Endothelial cell of umbilical vein (primary cell): Measurements from ENCODE around the gene DCUN1D4. TPM values are rescaled to one million over a fixed set of nuclear protein-coding genes. Genes with fewer than 3 reads are reported as not detected.

Experiments
- BruUV-seq: library from RNA; stranded (reverse); fragments of 400-500 nt; replicated peaks from 2 replicates; lab custom pipeline; 2021; lab: Mats Ljungman, UMichigan
- CTCF ChIA-PET: fragments of 300-600, 350-600 bp; sonication (Branson Sonifier 250); formaldehyde crosslinking; loops from one replicate; lab custom pipeline; 2021; ENCODE audit warnings: antibody characterized with exemption, inconsistent platforms; lab: Charles Lee
- POLR2A ChIA-PET: fragments of 300-600, 350-600 bp; sonication (Branson Sonifier 250); formaldehyde crosslinking; loops from one replicate; lab custom pipeline; 2021; ENCODE audit warnings: antibody characterized with exemption, inconsistent platforms; lab: Charles Lee
- DNase-seq: peaks from one replicate; pipeline ENCODE4 v3.0.0-alpha.2; 2011; ENCODE audit warnings: low read depth, low spot score
- FAIRE-seq: peaks from 2 replicates; lab custom pipeline; 2011; peaks lifted over from hg19 to GRCh38; lab: Jason Lieb, UNC
- H2AFZ ChIP-seq: 2 replicates; pipeline ENCODE4 v1.6.0; 2012; ENCODE audit warnings: low read depth, low read length, control low read depth, inconsistent platforms
- H3K27ac ChIP-seq: 2 replicates; pipeline ENCODE4 v1.5.1; 2011; ENCODE audit warnings: low read depth, mild to moderate bottlenecking, control low read depth, low read length, moderate library complexity; ENCODE audit not compliant: insufficient read depth
- H3K27me3 ChIP-seq, 2 experiments: 2 replicates each; pipeline versions ENCODE4 v1.6.0 to v1.6.1; 2011; ENCODE audit warnings: low read length in 2 of 2, mixed read lengths in 1 of 2; ENCODE audit not compliant: control insufficient read depth in 2 of 2, insufficient read depth in 2 of 2
- H3K36me3 ChIP-seq, 2 experiments: 2 replicates in 1 of 2; 3 replicates in 1 of 2; pipeline ENCODE4 v1.5.1; 2011; ENCODE audit warnings: low read length in 2 of 2, mild to moderate bottlenecking in 1 of 2, moderate library complexity in 1 of 2; ENCODE audit not compliant: control insufficient read depth in 2 of 2, insufficient read depth in 2 of 2; ENCODE audit errors: extremely low read depth in 1 of 2
- H3K4me1 ChIP-seq: 3 replicates; pipeline ENCODE4 v1.5.1; 2011; ENCODE audit warnings: mild to moderate bottlenecking, low read length; ENCODE audit not compliant: control insufficient read depth, insufficient read depth; ENCODE audit errors: extremely low read depth
- H3K4me2 ChIP-seq: 2 replicates; pipeline ENCODE4 v1.6.1; 2011; ENCODE audit warnings: low read length, control low read depth, mixed read lengths; ENCODE audit not compliant: insufficient read depth
- H3K4me3 ChIP-seq, 3 experiments: fragments of 200-600 bp in 1 of 3; sonication (generic), shearing (Covaris generic) in 1 of 3; replicated peaks in 1 of 3; 2 replicates each; pipeline ENCODE4 v1.5.1; 2011 to 2016; ENCODE audit warnings: control low read depth in 3 of 3, low read length in 3 of 3, mild to moderate bottlenecking in 2 of 3, inconsistent platforms in 1 of 3, low read depth in 1 of 3, moderate library complexity in 1 of 3; ENCODE audit not compliant: insufficient read depth in 1 of 3
- H3K79me2 ChIP-seq: 2 replicates; pipeline ENCODE4 v1.6.0; 2012; ENCODE audit warnings: low read length, inconsistent platforms; ENCODE audit not compliant: control insufficient read depth, insufficient read depth
- H3K9ac ChIP-seq: replicated peaks from 2 replicates; pipeline ENCODE3; 2011; ENCODE audit warnings: low read length, control low read depth; ENCODE audit not compliant: insufficient read depth; ENCODE audit errors: extremely low read depth
- H3K9me1 ChIP-seq: replicated peaks from 3 replicates; pipeline ENCODE4 v1.6.0; 2011; ENCODE audit warnings: mild to moderate bottlenecking, low read length; ENCODE audit not compliant: control insufficient read depth, insufficient read depth; ENCODE audit errors: extremely low read depth
- H3K9me3 ChIP-seq: replicated peaks from 2 replicates; pipeline ENCODE4 v1.5.1; 2012; ENCODE audit warnings: low read length, inconsistent platforms; ENCODE audit not compliant: control insufficient read depth, insufficient read depth
- H4K20me1 ChIP-seq: replicated peaks from 2 replicates; pipeline ENCODE3; 2011; ENCODE audit warnings: mild to moderate bottlenecking, low read length; ENCODE audit not compliant: control insufficient read depth, insufficient read depth; ENCODE audit errors: extremely low read depth
- EZH2 ChIP-seq: IDR thresholded peaks from 2 replicates; pipeline ENCODE4 v1.6.1; 2012; ENCODE audit warnings: borderline replicate concordance, low read depth, mild to moderate bottlenecking, moderate library complexity, low read length, inconsistent platforms; ENCODE audit not compliant: severe bottlenecking
- FOS ChIP-seq: IDR thresholded peaks from 2 replicates; pipeline ENCODE4 v1.6.1; 2011; ENCODE audit warnings: mild to moderate bottlenecking, low read length, moderate library complexity, borderline replicate concordance; ENCODE audit not compliant: insufficient read depth
- GATA2 ChIP-seq: IDR thresholded peaks from 2 replicates; pipeline ENCODE4 v1.7.0; 2011; ENCODE audit warnings: low read depth, mild to moderate bottlenecking, moderate library complexity, mixed read lengths, low read length; ENCODE audit not compliant: insufficient read length, insufficient read depth
- JUN ChIP-seq: IDR thresholded peaks from 2 replicates; pipeline ENCODE4 v1.6.1; 2011; ENCODE audit warnings: borderline replicate concordance, low read depth; ENCODE audit not compliant: insufficient read length, insufficient read depth
- MYC ChIP-seq: IDR thresholded peaks from one replicate; pipeline ENCODE4 v1.6.1; 2011; ENCODE audit warnings: mild to moderate bottlenecking, low read depth, low read length
- POLR2A ChIP-seq: IDR thresholded peaks from 2 replicates; pipeline ENCODE4 v1.6.1; 2012; ENCODE audit warnings: low read depth, mild to moderate bottlenecking, control low read depth, low read length
- POLR2AphosphoS5 ChIP-seq: IDR thresholded peaks from 2 replicates; pipeline ENCODE4 v1.6.1; 2012; ENCODE audit warnings: low read depth, mild to moderate bottlenecking, control low read depth, low read length, moderate library complexity; ENCODE audit not compliant: insufficient read depth
- dilution Hi-C: fragments of 300-500 bp; cut with MboI; formaldehyde crosslinking; loops from one replicate; pipeline ENCODE4 v1.15.0; 2019; ENCODE audit warnings: low sequenced_read_pairs; ENCODE audit not compliant: extremely low pct_ligation_motif_present
- intact Hi-C: fragments of 100-400 bp; cut with micrococcal nuclease; formaldehyde crosslinking; loops from one replicate; pipeline ENCODE4 v1.10.0; 2022
- polyA plus RNA-seq, 4 experiments: library from polyadenylated mRNA; depleted of rRNA in 3 of 4; stranded (reverse) in 3 of 4; unstranded in 1 of 4; fragments of >200 nt; gene quantifications; 2 replicates each; pipeline versions ENCODE4 v1.2.1 to v1.2.3, GENCODE V29; 2011 to 2012; ENCODE audit warnings: missing spikeins in 1 of 4
- total RNA-seq: library from RNA; stranded (reverse); gene quantifications from 2 replicates; pipeline ENCODE4 v1.2.3, GENCODE V29; 2021
- TF ChIP-seq, protein P1 (sequence below), 2 donors: IDR thresholded peaks; 1 replicate in 1 of 2; 2 replicates in 1 of 2; pipeline ENCODE4 v1.5.1; 2011; ENCODE audit warnings: low read length in 2 of 2, mild to moderate bottlenecking in 2 of 2, moderate library complexity in 2 of 2, control low read depth in 1 of 2, inconsistent platforms in 1 of 2, low read depth in 1 of 2; ENCODE audit not compliant: insufficient read depth in 1 of 2; ENCODE audit errors: extremely low read depth in 1 of 2
- TF ChIP-seq, protein P2 (sequence below): IDR thresholded peaks from 2 replicates; pipeline ENCODE4 v1.6.1; 2011; ENCODE audit not compliant: insufficient read depth, insufficient read length

Gene DCUN1D4
- total and polyA plus RNA-seq, 2 donors (not counting 3 experiments of a cell fraction or from before 2014, with no cell fraction given) = 24.8 to 50.6 TPM

DNA sequence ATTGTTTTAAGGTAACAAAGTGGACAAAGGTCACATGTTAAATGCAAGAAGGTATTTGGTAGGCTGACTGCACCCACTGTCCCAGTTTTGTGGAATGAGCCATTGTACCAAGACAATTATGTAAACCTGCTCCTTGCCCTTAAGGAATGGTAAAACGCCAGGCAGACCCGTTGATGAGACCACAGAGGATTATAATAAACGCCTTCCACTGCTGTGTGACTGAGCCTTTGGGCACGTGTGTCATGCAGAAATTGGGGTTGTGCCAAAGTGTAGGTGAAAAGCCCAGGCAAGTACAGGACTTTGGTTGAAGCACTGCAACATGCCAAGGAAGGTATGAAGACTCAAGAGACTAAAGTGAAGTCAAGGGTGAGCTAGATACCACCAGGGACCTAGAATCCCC is 117.5 kb downstream of the DCUN1D4 start:
- Histone ChIP-seq H3K4me2 (no peak overlapping the region), H4K20me1 (no peaks in the 10 kb centered on the region), H3K9me3 (no peaks in the 10 kb centered on the region), H3K27ac (no peak overlapping the region), H2AFZ (no peak overlapping the region), H3K36me3 (no peaks in the 10 kb centered on the region), H3K27me3 (peaks cover 1 to 6% of the 10 kb centered on the region in 2 experiments), H3K9ac (no peak overlapping the region), H3K4me1 (no peaks in the 10 kb centered on the region), H3K9me1 (no peaks in the 10 kb centered on the region), H3K4me3 (no peak overlapping the region), H3K79me2 (no peaks in the 10 kb centered on the region)
- BruUV-seq = no TSS peak
- DNase-seq (no peak), FAIRE-seq (no peak)
- intact Hi-C loops = no loop called here
- dilution Hi-C loops = no loop called here
- TF ChIP-seq POLR2A (no peak), GATA2 (no peak)
- ChIA-PET CTCF (no interaction called here), POLR2A (no interaction called here)

DNA sequence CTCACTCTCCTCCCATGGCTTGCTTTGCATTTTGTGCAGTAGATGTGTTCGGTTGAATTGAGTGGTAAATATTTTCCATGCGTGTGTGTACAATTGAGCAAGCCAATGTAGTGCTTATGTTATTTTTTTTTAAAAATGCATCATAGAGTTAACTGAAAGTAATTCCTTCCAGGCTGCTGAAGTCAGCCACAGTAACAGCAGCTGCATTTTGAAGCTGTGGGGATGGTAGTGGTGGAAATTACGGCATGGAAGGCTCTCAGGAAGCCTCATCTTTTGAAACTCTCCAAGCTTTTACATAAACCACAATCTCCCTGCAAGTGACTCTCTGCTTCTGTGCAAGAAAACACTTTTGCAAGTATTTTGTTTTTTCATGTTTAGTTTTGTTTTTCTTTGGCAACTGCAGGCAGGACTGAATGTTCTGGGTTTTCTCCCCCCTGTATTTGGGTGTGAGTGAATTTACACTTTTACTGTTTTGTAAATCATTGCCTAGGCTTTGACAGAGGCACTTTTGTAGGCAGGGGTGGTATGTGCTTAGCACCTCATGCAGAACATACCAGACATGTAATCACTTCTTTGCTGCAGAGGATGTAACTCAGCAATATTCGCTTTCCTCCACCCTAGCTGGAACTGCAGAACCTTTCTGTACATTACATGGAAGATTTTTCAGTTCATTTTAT is 121.0 kb downstream of the DCUN1D4 start:
- TF ChIP-seq, protein P1, sequence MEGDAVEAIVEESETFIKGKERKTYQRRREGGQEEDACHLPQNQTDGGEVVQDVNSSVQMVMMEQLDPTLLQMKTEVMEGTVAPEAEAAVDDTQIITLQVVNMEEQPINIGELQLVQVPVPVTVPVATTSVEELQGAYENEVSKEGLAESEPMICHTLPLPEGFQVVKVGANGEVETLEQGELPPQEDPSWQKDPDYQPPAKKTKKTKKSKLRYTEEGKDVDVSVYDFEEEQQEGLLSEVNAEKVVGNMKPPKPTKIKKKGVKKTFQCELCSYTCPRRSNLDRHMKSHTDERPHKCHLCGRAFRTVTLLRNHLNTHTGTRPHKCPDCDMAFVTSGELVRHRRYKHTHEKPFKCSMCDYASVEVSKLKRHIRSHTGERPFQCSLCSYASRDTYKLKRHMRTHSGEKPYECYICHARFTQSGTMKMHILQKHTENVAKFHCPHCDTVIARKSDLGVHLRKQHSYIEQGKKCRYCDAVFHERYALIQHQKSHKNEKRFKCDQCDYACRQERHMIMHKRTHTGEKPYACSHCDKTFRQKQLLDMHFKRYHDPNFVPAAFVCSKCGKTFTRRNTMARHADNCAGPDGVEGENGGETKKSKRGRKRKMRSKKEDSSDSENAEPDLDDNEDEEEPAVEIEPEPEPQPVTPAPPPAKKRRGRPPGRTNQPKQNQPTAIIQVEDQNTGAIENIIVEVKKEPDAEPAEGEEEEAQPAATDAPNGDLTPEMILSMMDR (IDR thresholded peaks at IDR 0.05; ENCODE audit: extremely low read depth in 1 of 2, insufficient read depth in 1 of 2, low read depth in 1 of 2, low read length in 2 of 2) = no peak
- TF ChIP-seq MYC = no peak
- TF ChIP-seq, protein P2, sequence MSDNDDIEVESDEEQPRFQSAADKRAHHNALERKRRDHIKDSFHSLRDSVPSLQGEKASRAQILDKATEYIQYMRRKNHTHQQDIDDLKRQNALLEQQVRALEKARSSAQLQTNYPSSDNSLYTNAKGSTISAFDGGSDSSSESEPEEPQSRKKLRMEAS = no peak
- no peak for TF ChIP-seq FOS
- TF ChIP-seq POLR2AphosphoS5 = no peak
- TF ChIP-seq GATA2 = no peak
- no peak for TF ChIP-seq POLR2A
- no peak for TF ChIP-seq EZH2
- TF ChIP-seq JUN = no peak
- H3K9me1 ChIP-seq = no peaks in the 10 kb centered on the region
- POLR2A ChIA-PET = no interaction called here
- H3K36me3 ChIP-seq = no peaks in the 10 kb centered on the region
- no peaks in the 10 kb centered on the region for H3K9me3 ChIP-seq
- no peak overlapping the region for H3K4me2 ChIP-seq
- intact Hi-C loops (no loop called here), dilution Hi-C loops (no loop called here)
- H3K27ac ChIP-seq = no peak overlapping the region
- no peak overlapping the region for H2AFZ ChIP-seq
- no peaks in the 10 kb centered on the region for H3K4me1 ChIP-seq
- H4K20me1 ChIP-seq = no peaks in the 10 kb centered on the region
- no peak for DNase-seq
- no peak overlapping the region for H3K4me3 ChIP-seq
- CTCF ChIA-PET = no interaction called here
- no peak for FAIRE-seq
- H3K79me2 ChIP-seq = no peaks in the 10 kb centered on the region
- H3K27me3 ChIP-seq = peaks cover 0 to 6% of the 10 kb centered on the region in 2 experiments
- no peak overlapping the region for H3K9ac ChIP-seq
- no TSS peak for BruUV-seq
